ENCODE results near the gene POC5. TPM values are rescaled to one million over a fixed set of nuclear protein-coding genes. Genes with fewer than 3 reads are reported as not detected.
A peak's percentile ranks its signal among the peaks of the same experiment; 100 is the strongest.

The POC5 gene
- total RNA-seq, 1 experiment from 2014 or later: 23.3 TPM

GRCh38 chr5:75660678-75661465 lies 56.4 kb downstream of the POC5 start:
- no peak overlapping the region for H3K4me3 ChIP-seq
- no peaks in the 10 kb centered on the region for H3K9me3 ChIP-seq (replicated peaks)
- DNase-seq: no peak
- H3K4me1 ChIP-seq: peaks cover 3% of the 10 kb centered on the region
- no peaks in the 10 kb centered on the region for H3K27me3 ChIP-seq
- H3K27ac ChIP-seq: no peak overlapping the region
- no peaks in the 10 kb centered on the region for H3K36me3 ChIP-seq

- DNase-seq: no peak
- Histone ChIP-seq H3K4me3 (no peak overlapping the region), H3K36me3 (no peaks in the 10 kb centered on the region), H3K4me1 (peaks cover 3% of the 10 kb centered on the region), H3K27me3 (no peaks in the 10 kb centered on the region), H3K9me3 (replicated peaks) (no peaks in the 10 kb centered on the region), H3K27ac (no peak overlapping the region)
Measured at GRCh38 chr5:75659791-75660450, 57.3 kb downstream of the POC5 start.

- H3K4me1 ChIP-seq: peaks cover 3% of the 10 kb centered on the region
- no peaks in the 10 kb centered on the region for H3K27me3 ChIP-seq
- peak overlapping the region; percentile 62 for H3K4me3 ChIP-seq
- H3K36me3 ChIP-seq: no peaks in the 10 kb centered on the region
- H3K9me3 ChIP-seq (replicated peaks): no peaks in the 10 kb centered on the region
- DNase-seq: peak; percentile 78 to 80
- H3K27ac ChIP-seq: peak overlapping the region; percentile 51
Measured at GRCh38 chr5:75656311-75657003, 60.8 kb downstream of the POC5 start.

- H3K27me3 ChIP-seq: no peaks in the 10 kb centered on the region
- no peak overlapping the region for H3K4me3 ChIP-seq
- H3K27ac ChIP-seq: no peak overlapping the region
- peak; percentile 24 to 37 for DNase-seq
- H3K36me3 ChIP-seq: no peaks in the 10 kb centered on the region
- no peaks in the 10 kb centered on the region for H3K9me3 ChIP-seq (replicated peaks)
- H3K4me1 ChIP-seq: peaks cover 3% of the 10 kb centered on the region
Measured at GRCh38 chr5:75654693-75655295, 62.4 kb downstream of the POC5 start.

GRCh38 chr5:75653521-75653920 lies 63.7 kb downstream of the POC5 start:
- H3K9me3 ChIP-seq (replicated peaks): no peaks in the 10 kb centered on the region
- no peaks in the 10 kb centered on the region for H3K27me3 ChIP-seq

GRCh38 chr5:75651575-75652238 lies 65.5 kb downstream of the POC5 start:
- Histone ChIP-seq H3K9me3 (replicated peaks) (no peaks in the 10 kb centered on the region), H3K27ac (no peak overlapping the region), H3K27me3 (no peaks in the 10 kb centered on the region), H3K36me3 (no peaks in the 10 kb centered on the region), H3K4me1 (no peaks in the 10 kb centered on the region), H3K4me3 (no peak overlapping the region)
- DNase-seq: no peak

More at GRCh38 chr5:75653521-75653920, 63.7 kb downstream of the POC5 start:
- H3K27ac ChIP-seq: no peak overlapping the region
- DNase-seq: no peak
- peaks cover 3% of the 10 kb centered on the region for H3K4me1 ChIP-seq
- no peaks in the 10 kb centered on the region for H3K36me3 ChIP-seq
- no peak overlapping the region for H3K4me3 ChIP-seq

- H3K27ac ChIP-seq: no peak overlapping the region
- DNase-seq: no peak
- no peaks in the 10 kb centered on the region for H3K27me3 ChIP-seq
- no peaks in the 10 kb centered on the region for H3K36me3 ChIP-seq
- H3K4me3 ChIP-seq: no peak overlapping the region
- no peaks in the 10 kb centered on the region for H3K4me1 ChIP-seq
- H3K9me3 ChIP-seq (replicated peaks): no peaks in the 10 kb centered on the region
Measured at GRCh38 chr5:75648712-75649111, 68.5 kb downstream of the POC5 start.

- H3K36me3 ChIP-seq: no peaks in the 10 kb centered on the region
- no peak overlapping the region for H3K4me3 ChIP-seq
- no peak overlapping the region for H3K27ac ChIP-seq
- H3K4me1 ChIP-seq: 0 out of 2 replicates have a peak, but pooled peaks cover 6% of the 10 kb centered on the region
- H3K27me3 ChIP-seq: no peaks in the 10 kb centered on the region
- DNase-seq: no peak
- no peaks in the 10 kb centered on the region for H3K9me3 ChIP-seq (replicated peaks)
Measured at GRCh38 chr5:75640826-75641225, 76.4 kb downstream of the POC5 start.

GRCh38 chr5:75640395-75640794 lies 76.8 kb downstream of the POC5 start:
- no peak overlapping the region for H3K27ac ChIP-seq
- no peaks in the 10 kb centered on the region for H3K27me3 ChIP-seq
- H3K9me3 ChIP-seq (replicated peaks): no peaks in the 10 kb centered on the region
- H3K4me3 ChIP-seq: no peak overlapping the region
- no peak for DNase-seq
- H3K4me1 ChIP-seq: 0 out of 2 replicates have a peak, but pooled peaks cover 6% of the 10 kb centered on the region
- H3K36me3 ChIP-seq: no peaks in the 10 kb centered on the region

GRCh38 chr5:75639535-75640311 lies 77.5 kb downstream of the POC5 start:
- DNase-seq: no peak
- no peak overlapping the region for H3K4me3 ChIP-seq
- no peaks in the 10 kb centered on the region for H3K27me3 ChIP-seq
- H3K9me3 ChIP-seq (replicated peaks): no peaks in the 10 kb centered on the region
- 0 out of 2 replicates have a peak, but pooled peaks cover 6% of the 10 kb centered on the region for H3K4me1 ChIP-seq
- H3K27ac ChIP-seq: no peak overlapping the region
- H3K36me3 ChIP-seq: no peaks in the 10 kb centered on the region

GRCh38 chr5:75637949-75638348 lies 79.3 kb downstream of the POC5 start:
- no peaks in the 10 kb centered on the region for H3K27me3 ChIP-seq
- no peak overlapping the region for H3K27ac ChIP-seq
- H3K4me1 ChIP-seq: 0 out of 2 replicates have a peak, but pooled peaks cover 6% of the 10 kb centered on the region
- DNase-seq: no peak
- no peaks in the 10 kb centered on the region for H3K9me3 ChIP-seq (replicated peaks)
- H3K4me3 ChIP-seq: no peak overlapping the region
- no peaks in the 10 kb centered on the region for H3K36me3 ChIP-seq

- no peak for DNase-seq
- Histone ChIP-seq H3K4me3 (no peak overlapping the region), H3K9me3 (replicated peaks) (no peaks in the 10 kb centered on the region), H3K27me3 (no peaks in the 10 kb centered on the region), H3K4me1 (no peaks in the 10 kb centered on the region), H3K27ac (no peak overlapping the region), H3K36me3 (no peaks in the 10 kb centered on the region)
Measured at GRCh38 chr5:75632321-75632720, 84.9 kb downstream of the POC5 start.

GRCh38 chr5:75630875-75631274 lies 86.4 kb downstream of the POC5 start:
- Histone ChIP-seq H3K4me3 (no peak overlapping the region), H3K9me3 (replicated peaks) (no peaks in the 10 kb centered on the region)

GRCh38 chr5:75627801-75628200 lies 89.4 kb downstream of the POC5 start:
- no peak for DNase-seq
- no peaks in the 10 kb centered on the region for H3K27me3 ChIP-seq
- H3K27ac ChIP-seq: no peak overlapping the region
- H3K9me3 ChIP-seq (replicated peaks): no peaks in the 10 kb centered on the region
- no peaks in the 10 kb centered on the region for H3K4me1 ChIP-seq
- no peak overlapping the region for H3K4me3 ChIP-seq
- H3K36me3 ChIP-seq: no peaks in the 10 kb centered on the region

More at GRCh38 chr5:75630875-75631274, 86.4 kb downstream of the POC5 start:
- no peaks in the 10 kb centered on the region for H3K4me1 ChIP-seq
- H3K36me3 ChIP-seq: no peaks in the 10 kb centered on the region
- H3K27me3 ChIP-seq: no peaks in the 10 kb centered on the region
- no peak overlapping the region for H3K27ac ChIP-seq
- DNase-seq: no peak

Data from SJCRH30 (cell line).